Mucosa of rectum (tissue), 2 donors: ENCODE results near the gene NEIL3.

Experiments
- H3K27ac ChIP-seq, 2 donors: one replicate each; pipeline ENCODE4 v1.7.0; 2013; ENCODE audit warnings: inconsistent platforms in 2 of 2, low read depth in 2 of 2, low read length in 2 of 2
- H3K27me3 ChIP-seq, 2 donors: one replicate each; pipeline ENCODE4 v1.7.0; 2013; ENCODE audit warnings: low read length in 2 of 2; ENCODE audit not compliant: control insufficient read depth in 2 of 2, insufficient read depth in 2 of 2
- H3K36me3 ChIP-seq, 2 donors: one replicate each; pipeline ENCODE4 v1.7.0; 2013; ENCODE audit warnings: low read length in 2 of 2; ENCODE audit not compliant: control insufficient read depth in 2 of 2, insufficient read depth in 2 of 2
- H3K4me1 ChIP-seq, 2 donors: one replicate each; pipeline ENCODE4 v1.7.0; 2013; ENCODE audit warnings: low read length in 2 of 2, mild to moderate bottlenecking in 1 of 2; ENCODE audit not compliant: control insufficient read depth in 2 of 2, insufficient read depth in 2 of 2
- H3K4me3 ChIP-seq, 2 donors: one replicate each; pipeline ENCODE4 v1.7.0; 2013; ENCODE audit warnings: low read length in 2 of 2
- H3K9ac ChIP-seq, 2 donors: one replicate each; pipeline ENCODE4 v1.7.0; 2013; ENCODE audit warnings: low read length in 2 of 2, low read depth in 1 of 2, mild to moderate bottlenecking in 1 of 2
- H3K9me3 ChIP-seq, 2 donors: one replicate each; pipeline ENCODE4 v1.7.0; 2013; ENCODE audit warnings: low read length in 2 of 2; ENCODE audit not compliant: control insufficient read depth in 2 of 2
- donor health status: healthy.
- donor health status: Normal muscosa, but diverticular disease.

Gene NEIL3, protein sequence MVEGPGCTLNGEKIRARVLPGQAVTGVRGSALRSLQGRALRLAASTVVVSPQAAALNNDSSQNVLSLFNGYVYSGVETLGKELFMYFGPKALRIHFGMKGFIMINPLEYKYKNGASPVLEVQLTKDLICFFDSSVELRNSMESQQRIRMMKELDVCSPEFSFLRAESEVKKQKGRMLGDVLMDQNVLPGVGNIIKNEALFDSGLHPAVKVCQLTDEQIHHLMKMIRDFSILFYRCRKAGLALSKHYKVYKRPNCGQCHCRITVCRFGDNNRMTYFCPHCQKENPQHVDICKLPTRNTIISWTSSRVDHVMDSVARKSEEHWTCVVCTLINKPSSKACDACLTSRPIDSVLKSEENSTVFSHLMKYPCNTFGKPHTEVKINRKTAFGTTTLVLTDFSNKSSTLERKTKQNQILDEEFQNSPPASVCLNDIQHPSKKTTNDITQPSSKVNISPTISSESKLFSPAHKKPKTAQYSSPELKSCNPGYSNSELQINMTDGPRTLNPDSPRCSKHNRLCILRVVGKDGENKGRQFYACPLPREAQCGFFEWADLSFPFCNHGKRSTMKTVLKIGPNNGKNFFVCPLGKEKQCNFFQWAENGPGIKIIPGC

DNA sequence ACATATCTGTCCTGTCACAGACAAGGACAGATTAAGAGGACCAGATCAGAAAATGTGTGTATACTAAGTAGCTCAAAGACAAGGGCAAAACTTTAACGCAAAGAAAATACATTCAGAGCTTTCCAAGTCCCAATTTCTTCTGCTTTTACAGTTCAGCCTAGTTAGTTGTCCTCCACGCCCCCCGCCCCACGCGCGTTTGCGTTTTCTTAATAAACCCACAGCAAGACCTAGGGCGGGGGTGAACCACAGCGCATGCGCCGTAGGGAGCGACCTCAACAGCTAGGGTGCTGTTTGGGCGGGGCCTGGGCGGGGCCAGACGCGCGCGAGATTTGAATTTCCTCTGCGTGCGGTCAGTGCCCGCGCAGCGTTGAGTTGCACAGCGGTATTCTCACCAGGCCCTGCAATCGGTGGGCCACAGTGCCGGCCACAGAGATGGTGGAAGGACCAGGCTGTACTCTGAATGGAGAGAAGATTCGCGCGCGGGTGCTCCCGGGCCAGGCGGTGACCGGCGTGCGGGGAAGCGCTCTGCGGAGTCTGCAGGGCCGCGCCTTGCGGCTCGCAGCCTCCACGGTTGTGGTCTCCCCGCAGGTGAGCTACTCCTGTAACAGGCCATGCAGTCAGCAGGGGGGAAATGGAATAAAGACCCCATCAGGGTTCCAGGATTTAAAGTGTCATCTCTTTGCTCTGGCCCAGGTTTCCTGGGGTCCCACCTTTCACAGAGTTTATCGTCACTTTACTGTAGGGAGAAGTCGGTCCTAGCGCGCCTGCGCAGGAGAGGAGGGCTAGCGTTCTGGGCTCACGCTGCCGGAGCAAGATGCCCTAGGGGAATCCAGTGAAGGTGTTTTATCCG, at the start of gene NEIL3:
TSS of gene NEIL3 (plus strand) at position 353 of the 850 bp plus-strand sequence. CDS start at position 433, 80 bp downstream.
- Histone ChIP-seq H3K9me3 (no peaks in the 10 kb centered on the region), H3K27me3 (no peaks in the 10 kb centered on the region), H3K9ac (peak within 1 kb of the TSS; percentile 57 to 70), H3K4me1 (peaks cover 2 to 6% of the 10 kb centered on the region in 2 donors), H3K4me3 (peak within 1 kb of the TSS; percentile 82 to 85), H3K27ac (peak within 1 kb of the TSS in 1 of 2 donors; percentile 32), H3K36me3 (no peaks in the 10 kb centered on the region)

DNA sequence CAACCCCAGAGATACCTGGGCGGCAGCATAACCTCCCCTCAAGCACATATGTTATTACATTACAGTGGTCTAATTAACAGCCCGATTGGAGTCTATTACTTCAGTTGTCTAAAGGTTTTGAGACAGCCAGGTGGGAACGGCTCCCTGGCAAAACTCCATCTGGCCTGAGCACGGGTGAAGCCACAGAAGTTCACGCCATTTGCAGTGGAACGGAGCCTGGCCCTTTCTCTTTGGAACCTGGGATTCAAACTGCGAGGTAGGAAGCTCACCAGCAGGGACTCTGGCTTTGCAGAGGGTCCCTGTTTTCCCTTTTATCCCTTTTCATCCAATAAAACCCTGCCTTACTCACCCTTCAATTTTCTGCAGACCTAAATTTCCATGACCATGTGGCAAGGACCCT, 45.9 kb upstream of the NEIL3 start:
- H3K9me3 ChIP-seq, result no peaks in the 10 kb centered on the region
- no peak overlapping the region for H3K27ac ChIP-seq

DNA sequence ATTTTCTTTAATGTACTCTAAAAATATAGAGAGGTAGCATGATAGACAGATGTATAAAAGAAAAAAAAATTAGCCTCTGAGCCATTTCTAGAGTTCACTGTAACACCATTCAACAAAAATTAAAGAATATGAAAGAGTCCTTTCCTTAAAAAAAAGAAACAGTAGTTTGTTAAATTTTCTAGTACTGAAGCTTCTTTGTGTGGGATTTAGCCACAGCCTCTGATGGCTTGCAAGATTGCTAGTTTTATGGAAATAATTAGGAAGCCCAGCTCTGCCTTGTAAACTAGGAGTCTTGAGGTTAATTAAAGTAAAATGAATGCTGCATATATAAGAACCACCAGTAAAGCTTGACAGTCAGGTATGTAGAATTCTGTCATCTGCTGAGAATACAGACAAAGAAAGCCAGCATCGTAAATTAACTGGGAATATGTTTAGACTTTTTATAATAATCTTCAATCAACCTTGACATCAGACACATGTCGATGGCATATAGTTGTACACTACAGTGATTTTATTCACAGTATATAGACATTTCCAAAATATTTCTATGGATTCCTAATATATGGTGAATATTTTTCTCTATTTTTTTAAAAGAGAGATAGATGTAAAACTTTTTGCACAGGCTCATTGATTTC, 44.8 kb upstream of the NEIL3 start:
- H3K9ac ChIP-seq, result no peak overlapping the region
- H3K9me3 ChIP-seq, result no peaks in the 10 kb centered on the region
- H3K4me1 ChIP-seq, result no peaks in the 10 kb centered on the region
- no peaks in the 10 kb centered on the region for H3K36me3 ChIP-seq
- H3K27me3 ChIP-seq, result no peaks in the 10 kb centered on the region
- no peak overlapping the region for H3K27ac ChIP-seq
- H3K4me3 ChIP-seq, result no peak overlapping the region

More for the DNA sequence above, 45.9 kb upstream of the NEIL3 start:
- Histone ChIP-seq H3K4me3 (no peak overlapping the region), H3K36me3 (no peaks in the 10 kb centered on the region), H3K27me3 (no peaks in the 10 kb centered on the region), H3K9ac (no peak overlapping the region), H3K4me1 (no peaks in the 10 kb centered on the region)

DNA sequence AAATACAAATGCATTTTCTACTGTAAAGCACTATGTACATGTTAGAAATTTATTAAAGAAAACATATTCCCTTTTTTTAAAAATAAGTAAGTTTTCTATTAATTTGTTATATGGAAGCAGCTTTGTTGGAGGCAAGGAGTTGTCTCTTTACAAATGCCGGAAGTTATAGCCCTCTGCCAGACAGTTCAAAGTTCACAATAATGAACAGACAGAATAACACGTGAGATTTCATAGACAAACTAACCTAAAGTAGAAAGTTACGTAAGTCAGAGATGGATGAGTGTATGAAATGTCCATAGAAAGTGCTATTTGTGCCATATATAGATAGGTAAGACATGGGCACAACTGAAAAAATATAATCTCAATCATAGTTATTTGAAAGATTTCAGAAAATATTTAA, 43.9 kb upstream of the NEIL3 start:
- no peaks in the 10 kb centered on the region for H3K36me3 ChIP-seq
- H3K27me3 ChIP-seq, result no peaks in the 10 kb centered on the region
- no peaks in the 10 kb centered on the region for H3K4me1 ChIP-seq
- no peak overlapping the region for H3K4me3 ChIP-seq
- no peak overlapping the region for H3K27ac ChIP-seq
- no peaks in the 10 kb centered on the region for H3K9me3 ChIP-seq
- no peak overlapping the region for H3K9ac ChIP-seq

DNA sequence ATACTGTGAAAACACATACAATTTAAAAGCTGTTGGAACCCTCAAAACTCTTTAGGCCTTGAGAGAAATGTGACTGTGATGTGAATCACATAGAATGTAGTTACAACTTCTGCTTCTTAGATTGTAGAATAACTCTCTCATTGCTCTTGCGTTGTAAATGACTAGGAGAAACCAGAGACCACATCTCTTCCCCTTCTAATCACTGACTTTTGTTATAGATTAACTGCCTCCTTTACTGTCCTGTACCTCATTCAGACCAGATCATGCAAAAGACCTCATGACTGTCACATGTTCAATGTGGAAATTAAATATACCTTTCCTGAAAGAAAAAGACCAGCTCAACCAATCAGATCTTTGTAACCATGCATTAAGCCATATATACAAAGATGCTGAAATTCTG, 43.2 kb upstream of the NEIL3 start:
- Histone ChIP-seq H3K9ac (no peak overlapping the region), H3K27me3 (no peaks in the 10 kb centered on the region), H3K36me3 (no peaks in the 10 kb centered on the region), H3K9me3 (no peaks in the 10 kb centered on the region), H3K4me3 (no peak overlapping the region), H3K4me1 (no peaks in the 10 kb centered on the region), H3K27ac (no peak overlapping the region)

DNA sequence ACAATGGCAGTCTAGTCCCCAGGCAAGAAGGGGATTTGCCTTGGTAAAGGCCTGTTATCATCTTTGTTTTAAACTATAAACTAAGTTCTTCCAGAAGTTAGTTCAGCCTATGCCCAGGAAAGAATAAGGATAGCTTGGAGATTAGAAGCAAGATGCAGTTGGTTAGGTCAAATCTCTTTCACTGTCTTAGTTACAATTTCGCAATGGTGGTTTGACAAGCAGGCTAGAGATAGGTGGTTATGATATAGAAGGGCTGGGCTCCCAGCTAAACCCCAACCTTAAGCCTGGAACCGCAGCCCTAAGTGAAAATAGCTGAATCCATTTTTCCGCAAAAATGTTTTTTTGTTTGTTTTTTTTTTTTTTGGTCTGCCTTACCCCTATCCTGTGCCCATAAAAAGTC, 41.8 kb upstream of the NEIL3 start:
- H3K9ac ChIP-seq, result no peak overlapping the region
- H3K27me3 ChIP-seq, result no peaks in the 10 kb centered on the region
- no peak overlapping the region for H3K4me3 ChIP-seq
- no peaks in the 10 kb centered on the region for H3K36me3 ChIP-seq
- H3K9me3 ChIP-seq, result no peaks in the 10 kb centered on the region
- H3K27ac ChIP-seq, result no peak overlapping the region
- no peaks in the 10 kb centered on the region for H3K4me1 ChIP-seq

DNA sequence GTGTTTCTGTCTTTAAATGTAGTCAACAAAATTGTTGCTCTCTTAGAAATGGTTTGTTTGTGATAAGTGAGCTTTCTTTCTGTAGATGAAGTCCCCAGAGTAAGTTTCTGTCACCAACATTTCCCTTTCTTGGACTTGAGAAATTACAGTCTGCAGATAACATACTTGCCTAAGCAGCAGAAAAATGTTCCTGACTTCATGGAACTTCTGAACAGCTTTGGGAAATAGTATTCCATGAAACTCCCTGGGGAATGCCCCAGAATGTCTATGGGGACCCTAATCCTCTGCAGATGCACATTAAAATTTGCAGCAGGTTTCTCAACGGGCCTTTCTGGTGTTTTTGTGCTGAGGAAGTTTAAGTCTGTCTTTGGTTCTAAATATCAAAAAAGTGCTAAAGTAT, 38.6 kb upstream of the NEIL3 start:
- H3K27ac ChIP-seq, result no peak overlapping the region
- H3K27me3 ChIP-seq, result no peaks in the 10 kb centered on the region
- no peaks in the 10 kb centered on the region for H3K9me3 ChIP-seq
- H3K36me3 ChIP-seq, result no peaks in the 10 kb centered on the region
- H3K9ac ChIP-seq, result no peak overlapping the region
- H3K4me3 ChIP-seq, result no peak overlapping the region
- H3K4me1 ChIP-seq, result no peaks in the 10 kb centered on the region

DNA sequence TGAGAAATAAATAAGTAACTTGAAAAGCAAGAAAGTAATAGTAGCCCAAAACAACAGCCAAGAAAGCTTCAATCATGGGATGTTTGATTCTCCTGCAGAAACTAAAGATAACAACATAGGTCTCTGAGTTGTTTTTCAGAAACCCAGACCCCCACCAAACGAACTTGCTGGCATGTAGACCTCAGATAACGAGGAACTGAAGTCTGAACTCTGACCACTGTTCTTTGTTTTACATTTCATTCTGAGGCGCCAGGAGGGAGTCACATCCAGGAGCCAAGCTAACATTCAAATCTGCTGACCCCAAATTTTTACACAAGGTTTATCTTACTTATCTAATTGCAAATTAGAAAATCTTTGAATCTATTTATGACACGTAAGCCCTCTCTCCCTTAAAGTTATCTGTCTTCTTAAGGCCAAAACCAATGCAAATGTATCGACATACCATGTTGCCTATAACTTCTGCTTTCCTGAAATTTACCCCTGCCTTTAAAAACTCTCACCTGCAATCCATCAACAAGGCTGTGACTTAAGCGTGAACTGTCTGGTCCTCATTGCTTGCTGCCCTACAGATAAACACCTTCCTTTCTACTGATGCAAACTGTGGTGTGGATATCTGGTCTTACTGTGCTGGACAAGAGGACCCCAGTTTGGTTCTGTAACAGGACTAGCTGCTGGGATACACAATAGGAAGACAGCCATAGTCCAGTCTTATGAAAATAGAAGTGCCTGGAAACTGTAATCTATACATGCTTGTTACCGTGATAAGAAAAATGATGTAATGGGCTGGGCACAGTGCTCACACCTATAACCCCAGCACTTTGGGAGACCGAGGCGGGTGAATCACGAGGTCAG, 37.5 kb upstream of the NEIL3 start:
- Histone ChIP-seq H3K27ac (no peak overlapping the region), H3K4me1 (no peaks in the 10 kb centered on the region), H3K27me3 (no peaks in the 10 kb centered on the region), H3K4me3 (no peak overlapping the region), H3K36me3 (no peaks in the 10 kb centered on the region), H3K9me3 (no peaks in the 10 kb centered on the region), H3K9ac (no peak overlapping the region)

DNA sequence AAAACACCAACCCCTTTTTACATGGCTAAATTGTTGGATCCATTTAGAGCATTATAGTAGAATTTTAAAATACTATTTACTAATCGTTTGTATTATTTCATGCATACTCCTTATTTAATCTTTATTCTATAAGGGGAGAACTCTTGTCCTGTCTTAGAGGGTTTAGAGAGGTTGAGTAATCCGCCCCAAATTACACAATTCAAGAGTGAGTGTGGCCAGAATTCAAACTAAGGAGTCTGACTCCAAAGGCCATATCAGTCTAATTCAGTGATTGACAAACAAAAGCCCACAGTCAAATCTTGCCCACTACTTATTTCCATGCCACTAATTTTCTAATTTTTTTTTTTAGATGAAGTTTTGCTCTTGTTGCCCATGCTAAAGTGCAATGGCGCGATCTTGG, 33.7 kb upstream of the NEIL3 start:
- Histone ChIP-seq H3K36me3 (no peaks in the 10 kb centered on the region), H3K27ac (no peak overlapping the region), H3K9me3 (no peaks in the 10 kb centered on the region), H3K4me1 (no peaks in the 10 kb centered on the region), H3K4me3 (no peak overlapping the region), H3K9ac (no peak overlapping the region), H3K27me3 (no peaks in the 10 kb centered on the region)
